Measurements from ENCODE around the gene EPB41L5.
A peak's percentile ranks its signal among the peaks of the same experiment; 100 is the strongest.
"Not testable (repeated sequence)": the region's sequence is repeated elsewhere in the genome, so short reads cannot be mapped to it uniquely, and the experiment has no call there.

The EPB41L5 gene

DNA sequence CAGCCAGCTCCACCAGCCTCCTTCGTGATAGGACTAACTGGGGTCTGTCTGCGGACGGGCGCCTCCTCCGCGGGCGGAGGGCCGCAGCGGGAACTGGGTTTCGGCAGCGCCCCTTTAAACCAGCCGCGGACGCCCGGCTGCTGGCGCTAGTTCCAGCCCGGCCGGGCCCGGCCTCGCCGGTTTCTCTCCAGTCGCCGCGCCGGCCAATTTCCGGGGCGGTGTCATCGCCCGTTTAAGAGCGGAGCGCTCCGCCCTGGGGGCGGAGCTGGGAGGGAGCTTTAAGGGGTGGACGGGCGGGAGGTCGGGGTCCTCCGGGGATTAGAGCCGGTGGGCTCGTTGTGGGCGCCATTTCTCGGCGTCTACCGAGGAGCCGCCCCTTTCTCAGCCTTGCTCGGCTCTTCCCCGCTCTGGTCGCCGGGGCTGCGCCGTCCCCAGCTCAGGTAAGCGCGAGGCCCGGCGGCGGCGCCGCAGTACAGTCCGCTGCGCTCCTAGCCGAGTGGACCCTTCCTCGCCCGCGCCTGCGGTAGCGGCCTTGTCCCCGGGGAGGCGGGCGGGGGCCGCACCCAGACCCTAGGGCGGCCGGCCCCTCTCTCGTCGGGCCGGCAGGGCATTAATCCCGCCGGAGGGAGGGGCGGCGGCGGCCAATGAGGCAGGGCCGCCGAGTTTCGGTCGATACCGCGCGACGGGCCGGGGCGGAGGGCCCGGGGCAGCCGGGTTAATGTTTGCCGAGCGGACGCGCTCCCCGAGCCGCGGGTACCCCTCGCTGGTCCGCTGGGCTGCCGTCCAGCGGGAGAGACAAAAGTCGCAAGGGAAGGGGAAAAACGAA, at the start of gene EPB41L5:
EPB41L5 (plus strand) TSS at position 307 of the 826 bp plus-strand sequence. CDS start 6,008 bp downstream, outside the sequence.
- peak; percentile 60 for DNase-seq (ENCODE audit: low read depth)

DNA sequence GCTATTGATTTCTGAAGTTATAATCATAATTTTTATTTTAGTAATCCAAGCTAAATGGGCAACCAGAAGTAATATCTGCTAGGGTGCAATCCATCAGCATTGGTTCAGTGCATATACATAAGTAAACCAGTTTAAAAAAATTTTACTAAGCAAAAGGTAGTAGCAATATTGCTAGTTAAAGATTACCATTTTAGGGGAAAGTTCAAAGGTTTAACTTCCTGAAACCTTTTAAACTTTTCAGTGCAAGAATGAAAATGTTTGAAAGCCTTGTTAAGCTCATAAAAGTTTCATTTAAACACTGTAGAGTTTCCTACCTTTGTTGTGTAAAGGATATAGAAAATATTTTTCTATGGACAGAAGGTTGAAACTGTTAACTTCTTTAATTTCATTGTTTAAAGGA, 31.0 kb upstream of the EPB41L5 start:
- DNase-seq (ENCODE audit: low read depth): no peak

DNA sequence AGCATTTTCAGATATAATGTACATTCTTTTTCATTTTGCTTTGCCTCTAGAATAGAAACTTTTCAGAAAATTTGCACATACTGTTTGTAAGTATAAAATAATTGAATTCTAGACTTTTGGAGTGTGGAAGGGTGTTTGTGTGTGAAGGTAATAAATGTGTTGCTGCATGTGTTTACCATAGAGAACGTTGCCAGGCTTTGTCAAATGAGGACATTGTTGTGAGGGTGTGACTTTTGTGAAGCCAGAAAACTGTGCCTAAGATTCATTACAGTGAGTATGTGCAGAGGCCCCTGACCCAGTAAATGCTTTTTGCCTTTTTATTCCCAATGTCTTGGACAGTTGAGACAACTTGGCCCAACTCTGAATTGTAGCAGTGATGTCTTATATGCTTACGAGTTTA, 30.4 kb upstream of the EPB41L5 start:
- no peak for DNase-seq (ENCODE audit: low read depth)

DNA sequence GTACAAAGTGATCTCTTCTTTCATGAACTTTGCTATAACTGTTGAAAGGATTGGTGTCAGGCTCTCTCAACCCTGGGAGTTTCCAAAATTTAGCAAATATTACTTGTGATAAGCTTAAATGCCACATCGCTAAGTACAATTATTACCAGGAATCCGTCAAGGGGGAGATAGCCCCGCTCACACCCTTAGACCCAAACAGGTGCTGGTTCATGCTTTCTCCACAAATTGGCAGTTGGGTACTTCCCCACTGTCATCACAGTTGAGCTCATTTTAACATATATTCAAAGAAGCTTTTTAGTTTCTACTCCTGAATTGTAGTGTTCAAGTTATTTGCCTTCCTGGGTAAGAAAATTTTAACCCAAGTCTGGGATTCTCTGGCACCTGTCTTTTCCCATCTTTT, 29.8 kb upstream of the EPB41L5 start:
- no peak for DNase-seq (ENCODE audit: low read depth)

DNA sequence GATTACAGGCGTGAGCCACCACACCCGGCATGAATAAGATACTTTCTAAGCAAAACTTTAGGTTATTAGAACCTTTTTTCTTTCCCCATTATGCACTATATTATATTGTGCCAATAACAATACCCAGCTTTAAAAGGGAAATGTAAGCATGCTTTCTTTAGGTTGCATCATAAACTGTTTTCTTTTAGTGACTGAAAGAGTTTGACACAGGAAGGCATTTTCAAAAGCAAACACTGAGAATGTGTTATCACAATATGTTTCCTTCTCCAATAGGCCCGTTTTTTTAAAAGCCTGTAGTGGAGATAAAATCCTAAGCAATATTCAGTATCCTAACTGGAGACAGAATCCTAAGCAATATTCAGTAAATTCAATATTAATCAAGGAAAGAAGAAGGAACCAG, 16.7 kb upstream of the EPB41L5 start:
- DNase-seq (ENCODE audit: low read depth): no peak

DNA sequence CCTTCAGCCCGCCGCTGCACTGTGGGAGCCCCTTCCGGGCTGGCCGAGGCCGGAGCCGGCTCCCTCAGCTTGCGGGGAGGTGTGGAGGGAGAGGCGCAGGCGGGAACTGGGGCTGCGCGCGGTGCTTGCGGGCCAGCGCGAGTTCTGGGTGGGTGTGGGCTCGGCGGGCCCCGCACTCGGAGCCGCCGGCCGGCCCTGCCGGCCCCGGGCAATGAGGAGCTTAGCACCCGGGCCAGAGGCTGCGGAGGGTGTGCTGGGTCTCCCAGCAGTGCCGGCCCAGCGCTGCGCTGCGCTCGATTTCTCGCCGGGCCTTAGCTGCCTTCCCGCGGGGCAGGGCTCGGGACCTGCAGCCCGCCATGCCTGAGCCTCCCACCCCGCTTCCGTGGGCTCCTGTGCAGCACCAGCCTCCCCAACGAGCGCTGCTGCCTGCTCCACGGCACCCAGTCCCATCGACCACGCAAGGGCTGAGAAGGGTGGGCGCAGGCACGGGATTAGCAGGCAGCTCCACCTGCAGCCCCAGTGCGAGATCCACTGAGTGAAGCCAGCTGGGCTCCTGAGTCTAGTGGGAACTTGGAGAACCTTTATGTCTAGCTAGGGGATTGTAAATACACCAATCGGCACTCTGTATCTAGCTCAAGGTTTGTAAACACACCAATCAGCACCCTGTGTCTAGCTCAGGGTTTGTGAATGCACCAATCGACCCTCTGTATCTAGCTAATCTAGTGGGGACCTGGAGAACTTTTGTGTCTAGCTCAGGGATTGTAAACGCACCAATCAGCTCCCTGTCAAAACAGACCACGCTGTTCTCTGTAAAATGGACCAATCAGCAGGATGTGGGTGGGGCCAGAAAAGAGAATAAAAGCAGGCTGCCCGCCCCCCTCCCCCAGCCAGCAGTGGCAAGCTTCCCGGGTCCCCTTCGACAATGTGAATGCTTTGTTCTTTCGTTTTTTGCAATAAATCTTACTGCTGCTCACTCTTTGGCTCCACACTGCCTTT, 15.7 kb upstream of the EPB41L5 start:
- DNase-seq (ENCODE audit: low read depth): not testable (repeated sequence)

DNA sequence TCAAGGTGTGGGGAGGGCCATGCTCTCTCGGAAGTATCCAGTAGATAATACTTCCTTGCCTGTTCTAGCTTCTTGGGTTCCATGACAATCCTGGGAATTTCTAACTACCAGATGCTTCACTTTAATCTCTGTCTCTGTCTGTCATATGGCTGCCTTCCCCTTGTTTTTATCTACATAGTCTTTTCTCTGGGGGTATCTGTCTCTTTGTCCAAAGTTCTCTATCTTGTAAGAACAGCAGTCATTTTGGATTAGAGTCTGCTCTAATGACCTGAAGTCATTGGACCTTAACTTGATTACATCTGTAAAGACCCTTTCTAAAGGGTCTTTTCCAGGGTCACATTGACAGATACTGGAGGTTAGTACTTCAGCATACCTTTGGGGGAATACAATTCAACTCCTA, 11.4 kb upstream of the EPB41L5 start:
- DNase-seq (ENCODE audit: low read depth): no peak

DNA sequence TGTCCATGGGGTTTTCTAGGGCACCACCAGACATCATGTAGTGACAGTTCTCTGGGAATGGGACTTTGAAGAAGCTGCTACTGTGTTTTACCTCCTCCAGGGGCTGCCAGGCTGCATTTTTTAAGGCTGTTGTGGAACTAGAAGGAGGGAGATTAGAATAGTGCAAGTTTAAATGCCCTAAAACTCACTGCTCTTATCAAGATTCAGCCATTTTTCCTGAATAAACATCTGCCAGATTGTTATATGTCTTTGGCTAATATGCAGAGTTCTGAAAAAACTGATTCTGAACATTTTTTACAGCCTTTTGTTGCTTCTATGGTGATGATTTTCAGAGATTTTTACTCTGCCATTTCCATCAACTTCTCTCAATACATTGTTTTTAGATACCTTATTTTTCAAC, 8.6 kb upstream of the EPB41L5 start:
- no peak for DNase-seq (ENCODE audit: low read depth)

DNA sequence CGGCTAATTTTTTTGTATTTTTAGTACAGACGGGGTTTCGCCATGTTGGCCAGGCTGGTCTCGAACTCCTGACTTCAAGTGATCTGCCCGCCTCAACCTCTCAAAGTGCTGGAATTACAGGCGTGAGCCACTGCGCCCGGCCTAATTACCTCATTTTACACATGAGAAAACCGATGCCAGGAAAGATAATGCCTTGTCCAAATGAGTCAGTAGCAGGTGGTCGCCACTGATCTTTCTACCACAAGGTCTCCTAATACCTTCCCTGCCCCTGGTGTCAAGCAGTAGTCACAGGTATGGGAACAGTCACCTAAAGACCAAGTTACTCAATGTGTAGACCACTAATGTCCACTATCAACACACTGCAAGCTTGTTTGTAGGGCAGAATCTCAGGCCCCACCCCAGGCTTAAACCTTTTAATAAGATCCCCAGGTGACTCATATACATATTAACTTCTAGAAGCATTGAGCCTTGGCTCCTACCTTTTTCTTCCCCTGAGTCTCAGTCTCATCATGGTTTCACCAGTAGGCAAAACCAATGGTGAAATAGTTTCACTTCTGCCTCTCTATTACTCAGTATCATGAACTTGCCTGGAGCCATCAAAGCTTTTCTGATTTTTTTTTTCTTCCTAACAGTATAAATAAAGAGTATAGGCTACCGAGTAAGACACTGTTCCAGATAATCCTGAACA, 6.9 kb upstream of the EPB41L5 start:
- no peak for DNase-seq (ENCODE audit: low read depth)

DNA sequence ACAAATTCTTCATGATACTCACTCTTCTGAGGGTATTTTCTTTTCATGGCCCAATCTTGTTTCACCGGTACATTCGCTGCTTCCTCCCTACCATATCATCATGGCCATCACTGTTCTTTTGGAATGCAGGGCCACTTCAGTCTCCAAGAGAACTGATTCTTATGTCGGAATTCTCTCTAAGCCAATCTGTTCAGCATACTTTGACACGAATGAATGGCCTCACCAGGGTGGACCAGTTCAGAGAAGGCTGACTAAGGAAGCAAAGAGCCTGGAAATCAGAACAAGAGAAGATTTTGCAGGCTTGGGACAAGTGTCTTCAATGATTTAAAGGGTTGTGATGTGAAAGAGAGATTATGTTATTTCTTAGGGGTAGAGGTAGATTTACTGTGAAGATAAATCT, 5.0 kb upstream of the EPB41L5 start:
- no peak for DNase-seq (ENCODE audit: low read depth)

DNA sequence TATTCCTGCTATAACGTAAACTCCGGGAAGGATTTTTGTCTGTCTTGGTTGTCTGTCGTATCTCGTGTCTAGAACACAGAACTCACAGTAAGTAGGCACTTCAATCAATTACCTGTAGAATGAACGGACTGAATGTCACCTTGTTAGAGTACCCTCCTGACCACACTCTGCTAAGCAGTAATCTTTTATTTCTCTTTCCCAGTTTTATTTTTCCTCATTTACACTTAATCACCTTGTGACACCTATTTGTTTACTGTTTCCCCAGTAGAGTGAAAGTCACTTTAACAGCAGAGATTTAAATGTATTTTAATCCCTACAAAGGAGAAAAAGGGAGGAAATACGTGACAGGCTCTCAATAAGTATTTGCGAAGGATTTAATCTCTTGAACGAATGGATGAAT, 514 bp upstream of the EPB41L5 start:
- no peak for DNase-seq (ENCODE audit: low read depth)

DNA sequence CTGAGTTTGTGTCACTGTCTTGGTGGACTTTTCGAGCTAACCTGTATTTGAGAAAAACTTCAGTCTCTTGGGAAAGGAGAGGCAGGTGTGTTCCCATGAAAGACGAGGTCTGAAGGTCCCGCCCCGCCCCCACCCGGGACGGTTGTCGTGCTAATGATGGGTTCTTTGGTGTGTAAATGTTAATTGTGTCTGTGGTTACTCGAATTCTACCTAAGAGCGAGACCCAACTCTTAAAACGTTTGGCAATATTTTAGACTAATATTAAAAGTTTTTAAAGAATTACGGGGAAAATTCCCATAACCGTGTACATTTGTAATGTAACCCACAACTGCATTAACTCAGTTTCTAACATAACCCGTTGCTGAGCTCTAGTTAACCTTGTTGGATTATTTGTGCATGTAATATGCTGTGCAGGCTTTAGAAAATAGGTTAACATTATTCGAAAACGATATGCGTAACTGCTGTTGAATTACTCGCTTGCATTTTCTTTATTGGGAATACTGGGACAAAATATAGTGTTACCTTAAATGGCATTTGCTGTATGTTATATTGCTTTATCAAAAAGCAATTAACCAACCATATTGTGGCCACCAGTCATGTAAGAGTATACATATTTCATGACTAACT, 833 bp downstream of the EPB41L5 start:
- DNase-seq (ENCODE audit: low read depth): no peak

DNA sequence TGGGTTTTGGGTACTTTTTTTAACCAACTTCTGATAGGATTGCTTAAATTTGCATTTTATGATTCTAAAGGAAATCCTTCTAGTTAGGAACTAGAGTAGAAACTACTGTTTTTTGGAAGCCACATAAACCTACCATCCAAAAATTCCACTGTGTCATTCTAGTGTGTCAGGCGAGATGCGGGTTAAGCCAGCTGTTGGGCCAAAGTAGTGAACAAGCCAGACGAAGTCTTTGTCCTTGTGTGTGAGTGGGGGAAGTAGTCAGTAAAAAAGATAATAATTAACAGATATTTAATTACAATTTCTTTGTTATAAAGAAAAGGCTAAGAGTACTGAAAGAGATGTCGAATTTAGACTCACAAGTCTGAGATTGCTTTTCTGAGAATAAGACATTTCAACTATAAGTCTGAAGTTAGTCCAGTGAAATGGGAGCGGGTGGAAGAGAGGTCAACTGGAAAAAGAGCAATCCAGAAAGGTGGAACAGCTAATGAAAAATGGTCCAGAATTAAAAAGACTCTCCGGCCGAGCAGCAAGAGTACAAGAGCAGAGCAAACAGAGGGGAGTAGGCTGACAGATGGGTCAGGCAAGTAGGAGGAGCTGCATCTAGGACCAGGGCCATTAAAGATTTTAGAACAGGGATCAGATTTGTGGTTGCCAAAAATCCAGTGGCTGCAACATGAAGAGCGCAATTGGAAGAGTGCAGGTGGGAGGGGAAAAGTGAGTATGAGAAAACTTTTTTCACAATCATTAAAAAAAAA, 1.5 kb downstream of the EPB41L5 start:
- DNase-seq (ENCODE audit: low read depth): no peak

DNA sequence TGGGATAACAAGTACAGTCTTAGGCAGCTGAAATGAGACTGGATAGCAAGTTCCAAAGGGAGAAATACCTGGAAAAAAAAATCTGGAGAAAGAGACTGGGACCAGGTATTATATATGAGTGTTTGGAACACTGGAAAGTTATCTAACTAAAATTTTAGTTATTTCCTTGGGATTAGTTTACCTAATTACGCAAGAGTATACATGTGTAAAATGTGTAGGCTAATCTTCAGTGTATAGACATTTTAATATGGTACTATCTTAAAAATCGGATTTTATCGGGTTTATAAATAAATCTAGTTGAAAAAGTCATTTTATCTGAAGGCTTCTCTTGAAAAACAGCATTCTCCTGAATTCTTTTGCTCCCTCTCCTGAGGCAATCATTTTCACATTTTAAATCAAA, 3.9 kb downstream of the EPB41L5 start:
- no peak for DNase-seq (ENCODE audit: low read depth)

DNA sequence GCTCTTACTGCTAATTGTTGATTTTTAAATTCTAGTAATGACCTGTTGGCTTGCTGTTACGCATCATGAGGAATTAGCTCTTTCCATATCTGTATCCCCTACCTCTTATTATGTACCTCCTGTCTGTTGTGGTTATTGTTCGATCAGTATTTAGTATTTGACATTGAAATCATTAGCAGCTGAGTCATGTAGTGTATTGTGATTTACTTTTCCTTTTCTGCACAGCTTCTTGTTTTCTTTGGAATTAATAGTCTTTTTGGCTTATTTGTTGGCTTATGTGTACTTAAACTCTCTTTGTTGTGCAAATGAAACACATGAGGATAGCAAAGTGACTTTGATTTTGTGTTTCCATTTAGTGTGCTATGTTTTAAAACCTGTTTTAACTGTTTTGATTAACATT, 4.3 kb downstream of the EPB41L5 start:
- no peak for DNase-seq (ENCODE audit: low read depth)

DNA sequence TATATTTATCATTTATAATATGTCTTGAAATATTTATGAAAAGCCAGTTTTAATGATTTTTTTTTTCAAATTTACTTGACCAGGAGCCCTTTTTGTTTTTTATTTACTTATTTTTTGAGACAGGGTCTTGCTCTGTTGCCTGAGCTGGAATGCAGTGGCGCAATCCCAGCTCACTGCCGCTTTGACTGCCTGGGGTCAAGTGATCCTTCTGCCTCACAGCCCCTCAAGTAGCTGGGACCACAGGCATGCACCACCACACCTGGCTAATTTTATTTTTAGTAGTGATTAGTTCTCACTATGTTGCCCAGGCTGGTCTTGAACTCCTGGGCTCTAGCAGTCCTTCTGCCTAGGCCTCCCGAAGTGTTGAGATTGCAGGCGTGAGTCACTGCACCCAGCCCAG, 5.7 kb downstream of the EPB41L5 start:
- no peak for DNase-seq (ENCODE audit: low read depth)

DNA sequence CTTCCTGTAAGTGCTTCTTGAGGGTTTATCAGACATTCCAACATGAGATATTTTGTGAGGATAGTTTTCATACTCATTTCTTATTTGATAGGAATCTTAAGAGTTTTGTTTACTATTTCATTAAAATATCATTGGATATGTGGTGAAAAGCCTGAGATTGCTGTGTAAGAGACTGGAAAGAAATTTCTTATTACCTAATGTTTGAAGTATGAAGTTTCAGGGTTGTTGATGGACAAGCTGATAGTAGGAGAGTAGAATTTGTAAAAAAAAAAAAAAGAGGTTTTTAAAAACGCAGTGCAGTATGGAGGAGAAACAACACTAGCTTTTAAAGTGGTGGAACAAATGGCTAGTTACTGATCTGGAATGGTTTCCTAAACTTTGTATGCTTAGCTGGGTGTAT, 7.7 kb downstream of the EPB41L5 start:
- peak; percentile 15 for DNase-seq (ENCODE audit: low read depth)

DNA sequence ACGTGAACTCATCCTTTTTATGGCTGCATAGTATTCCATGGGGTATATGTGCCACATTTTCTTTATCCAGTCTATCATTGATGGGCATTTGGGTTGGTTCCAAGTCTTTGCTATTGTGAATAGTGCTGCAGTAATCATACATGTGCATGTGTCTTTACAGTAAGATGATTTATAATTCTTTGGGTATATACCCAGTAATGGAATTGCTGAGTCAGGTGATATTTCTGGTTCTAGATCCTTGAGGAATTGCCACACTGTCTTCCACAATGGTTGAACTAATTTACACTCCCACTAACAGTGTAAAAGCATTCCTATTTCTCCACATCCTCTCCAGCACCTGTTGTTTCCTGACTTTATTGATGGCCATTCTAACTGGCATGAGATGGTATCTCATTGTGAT, 9.6 kb downstream of the EPB41L5 start:
- not testable (repeated sequence) for DNase-seq (ENCODE audit: low read depth)

DNA sequence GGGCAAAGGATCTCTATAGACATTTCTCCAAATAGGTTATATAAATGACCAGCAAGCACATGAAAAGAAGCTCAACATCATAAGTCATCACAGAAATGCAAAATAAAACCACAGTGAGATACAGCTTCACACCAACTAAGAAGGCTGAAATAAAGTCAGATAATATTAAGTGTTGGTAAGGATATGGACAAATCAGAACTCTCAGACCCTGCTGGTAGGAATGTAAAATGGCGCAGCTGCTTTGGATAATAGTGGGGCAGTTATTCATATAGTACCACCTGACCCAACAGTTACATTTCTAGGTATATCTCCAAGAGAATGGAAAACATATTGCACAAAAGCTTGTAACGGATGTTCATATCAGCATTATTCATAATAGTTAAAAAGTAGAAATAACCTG, 14.0 kb downstream of the EPB41L5 start:
- DNase-seq (ENCODE audit: low read depth): no peak

DNA sequence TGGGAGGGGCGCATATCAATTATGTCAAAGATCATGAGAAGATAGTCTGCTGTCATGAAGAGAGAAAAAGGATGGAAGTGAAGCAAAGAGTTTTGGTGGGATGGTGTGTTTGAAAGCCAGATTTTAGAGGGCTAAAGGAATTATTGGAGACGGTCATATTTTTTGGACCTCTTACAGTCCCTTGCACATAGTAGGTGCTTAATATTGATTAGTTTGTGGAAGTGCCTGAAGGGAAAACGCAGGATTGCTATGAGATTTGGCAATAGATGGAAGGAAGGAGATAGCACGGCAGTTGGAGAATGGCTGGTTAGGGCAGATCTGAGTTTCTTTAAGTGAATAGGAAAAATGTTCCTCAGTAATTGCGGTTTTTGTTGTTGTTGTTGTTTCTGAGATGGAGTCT, 15.9 kb downstream of the EPB41L5 start:
- DNase-seq (ENCODE audit: low read depth): no peak

All from non-pigmented ciliary epithelial cell (primary cell).